Measurements from ENCODE around the gene C2CD2. TPM values are rescaled to one million over a fixed set of nuclear protein-coding genes. Genes with fewer than 3 reads are reported as not detected.
"Not testable (repeated sequence)": the region's sequence is repeated elsewhere in the genome, so short reads cannot be mapped to it uniquely, and the experiment has no call there.

C2CD2 gene
- total RNA-seq, 1 experiment from 2014 or later = 9.3 TPM

- DNase-seq (ENCODE audit: extremely low read depth, low read depth) = not testable (repeated sequence)
These were observed 5.9 kb upstream of the C2CD2 start for GRCh38 chr21:41959697-41960096.

DNA sequence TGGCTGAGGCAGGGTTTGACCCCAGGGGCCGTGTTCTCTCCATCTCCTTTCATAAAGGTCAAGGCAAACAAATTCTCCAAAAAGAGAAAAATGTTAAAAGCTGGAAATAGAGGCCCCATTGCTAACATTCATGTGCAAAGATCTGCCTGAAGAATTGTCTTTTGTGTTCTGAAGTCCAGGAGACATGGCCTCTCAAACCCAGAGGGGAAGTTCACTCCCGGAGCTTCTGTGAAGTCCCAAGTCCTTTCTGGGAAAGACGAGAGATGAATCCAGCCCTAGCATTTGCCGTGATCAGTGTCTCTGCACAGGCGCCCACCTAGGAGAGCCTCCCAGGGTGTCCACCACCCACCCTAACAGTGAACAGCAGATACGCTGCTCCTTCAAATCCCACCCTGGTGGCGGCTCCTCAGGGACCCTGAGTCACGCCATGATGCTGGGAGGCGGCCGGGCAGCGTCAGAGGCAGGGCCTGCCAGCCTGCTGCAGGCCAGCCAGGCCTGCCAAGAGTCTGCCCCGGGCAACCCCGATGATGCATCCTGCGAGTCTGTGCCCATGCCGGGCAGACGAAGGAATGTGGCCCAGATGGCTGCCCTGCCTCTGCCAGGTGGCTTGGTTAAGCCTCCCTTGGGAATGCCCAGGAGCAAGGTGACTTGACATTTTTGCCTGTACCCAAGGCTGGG is 5.2 kb upstream of the C2CD2 start:
- no peak for DNase-seq (ENCODE audit: extremely low read depth, low read depth)

DNA sequence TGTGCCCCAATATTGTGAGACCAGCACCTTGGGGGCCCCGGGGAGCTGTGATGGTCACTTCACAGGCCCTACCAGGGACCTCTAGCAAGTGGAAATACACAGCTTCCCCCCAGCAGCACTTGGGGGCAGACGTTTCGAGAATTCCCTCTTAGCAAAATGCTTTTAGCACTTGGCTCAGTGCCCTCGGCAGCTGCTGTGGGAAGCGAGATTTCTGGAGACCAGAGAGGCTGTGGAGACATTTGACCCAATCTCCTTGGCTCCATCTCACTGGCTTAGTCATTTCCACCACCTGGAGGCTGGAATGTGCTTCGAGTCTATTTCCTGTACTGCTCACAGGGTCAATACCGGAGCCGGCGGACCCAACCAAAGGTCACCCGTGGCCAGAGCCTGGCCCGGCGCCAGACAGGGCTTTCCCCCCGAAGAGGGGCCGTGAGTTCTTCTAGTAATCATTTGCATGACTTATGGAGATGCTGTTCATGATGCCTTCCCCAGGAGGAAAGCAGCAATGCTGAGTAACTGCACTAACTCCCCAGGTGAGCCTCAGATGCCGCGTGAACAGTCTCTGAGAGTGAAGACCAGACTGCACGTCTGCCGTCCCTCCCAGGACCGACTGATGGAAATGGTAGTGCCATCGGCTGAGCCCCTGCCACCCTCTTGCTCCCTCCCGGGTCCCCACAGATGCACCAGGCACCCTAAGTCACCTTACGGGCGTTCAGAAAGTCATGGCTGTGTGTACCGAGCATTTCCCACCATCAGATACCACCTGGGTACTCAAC is 4.4 kb upstream of the C2CD2 start:
- DNase-seq (ENCODE audit: extremely low read depth, low read depth) = no peak

- DNase-seq (ENCODE audit: extremely low read depth, low read depth) = peak; percentile 17
These were observed 3.3 kb upstream of the C2CD2 start for GRCh38 chr21:41956926-41957729.

GRCh38 chr21:41955516-41955915 is 1.7 kb upstream of the C2CD2 start:
- DNase-seq (ENCODE audit: extremely low read depth, low read depth) = no peak

- no peak for DNase-seq (ENCODE audit: extremely low read depth, low read depth)
These were observed 1.1 kb upstream of the C2CD2 start for GRCh38 chr21:41954654-41955499.

- DNase-seq (ENCODE audit: extremely low read depth, low read depth) = no peak
These were observed 478 bp downstream of the C2CD2 start for GRCh38 chr21:41953249-41953830.

DNA sequence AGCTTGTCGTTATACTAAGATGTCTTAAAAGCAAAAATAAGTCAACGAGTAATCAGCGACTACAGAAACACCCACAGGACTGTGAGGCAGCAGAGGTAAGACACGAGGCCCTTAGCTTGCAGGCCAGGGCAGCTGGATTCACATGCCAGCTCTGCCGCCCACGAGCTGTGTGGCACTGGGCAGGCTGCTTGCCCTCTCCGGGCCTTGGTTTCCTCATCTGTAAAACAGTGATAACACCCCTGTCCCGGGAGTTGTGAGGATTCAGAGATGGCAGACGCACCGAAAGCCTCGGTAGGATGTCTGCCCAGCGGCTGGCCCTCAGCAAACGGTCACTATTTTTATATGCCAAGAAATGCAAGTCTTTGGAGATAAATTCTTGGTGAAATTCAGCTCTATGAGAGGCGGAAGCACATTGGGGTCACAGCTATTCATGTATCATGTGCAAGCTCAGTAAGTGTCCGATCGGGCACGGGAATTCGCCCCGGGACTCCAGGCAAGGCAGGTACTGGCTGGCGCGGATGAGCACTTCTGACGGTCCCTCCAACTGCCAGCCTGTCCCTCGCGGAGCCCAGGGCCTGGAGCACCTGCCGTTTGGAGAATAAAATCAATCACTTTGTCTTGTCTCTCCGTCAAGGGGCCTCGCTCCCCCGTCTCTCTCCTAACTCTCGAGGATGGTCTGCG is 1.1 kb downstream of the C2CD2 start:
- no peak for DNase-seq (ENCODE audit: extremely low read depth, low read depth)

DNA sequence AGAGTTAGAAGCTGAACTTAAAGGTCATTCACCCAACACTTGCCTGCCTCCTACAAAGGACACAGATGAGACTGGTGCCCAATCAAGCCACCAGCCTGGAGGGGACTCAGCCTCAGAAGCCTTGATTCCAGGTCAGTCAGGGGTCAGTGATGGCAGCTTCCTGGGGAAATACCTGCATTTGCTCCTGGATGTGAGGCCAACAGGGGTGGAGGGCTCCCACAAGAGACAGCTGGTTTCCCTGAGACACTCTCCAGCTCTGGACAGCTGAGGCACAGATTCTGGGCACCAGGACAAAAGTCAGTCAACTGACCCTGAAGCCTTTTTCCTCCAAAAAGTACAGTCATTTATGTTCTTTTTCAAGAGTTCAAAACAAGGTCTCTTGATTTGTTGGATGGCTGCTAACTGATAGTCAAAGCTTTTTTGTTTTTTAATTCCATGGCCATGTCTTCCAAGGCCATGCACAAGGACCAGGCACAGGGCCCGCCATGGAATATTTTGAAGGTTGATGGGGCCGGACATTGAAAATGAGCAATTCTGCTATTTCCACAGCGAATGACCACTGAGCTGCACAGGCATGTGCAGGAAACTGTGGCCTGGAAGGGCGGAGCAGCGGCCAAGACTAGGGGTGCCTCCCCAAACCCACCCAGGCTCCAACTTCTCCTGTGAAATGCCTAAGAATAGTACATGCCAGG is 1.8 kb downstream of the C2CD2 start:
- no peak for DNase-seq (ENCODE audit: extremely low read depth, low read depth)

GRCh38 chr21:41950941-41951351 is 2.9 kb downstream of the C2CD2 start:
- DNase-seq (ENCODE audit: extremely low read depth, low read depth) = no peak

GRCh38 chr21:41949631-41950030 is 4.2 kb downstream of the C2CD2 start:
- not testable (repeated sequence) for DNase-seq (ENCODE audit: extremely low read depth, low read depth)

DNA sequence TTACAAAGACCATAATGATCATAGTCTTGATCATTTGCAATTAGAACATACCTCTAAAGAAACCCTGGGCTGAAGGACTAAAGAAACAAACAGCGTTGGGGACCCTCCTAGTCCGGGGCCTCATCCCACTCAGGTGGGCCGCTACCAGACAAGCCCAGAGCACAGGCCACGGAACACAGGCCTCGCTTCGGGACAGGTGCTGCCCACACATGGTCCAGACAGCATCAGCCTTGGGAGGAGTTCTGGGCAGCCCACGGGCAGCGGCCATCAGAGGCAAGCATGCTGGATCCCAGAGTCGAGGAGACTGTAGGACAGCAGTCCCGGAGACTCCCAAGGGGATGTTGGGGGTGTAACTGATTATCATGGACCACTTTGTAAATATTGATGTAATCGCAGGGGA is 4.9 kb downstream of the C2CD2 start:
- no peak for DNase-seq (ENCODE audit: extremely low read depth, low read depth)

DNA sequence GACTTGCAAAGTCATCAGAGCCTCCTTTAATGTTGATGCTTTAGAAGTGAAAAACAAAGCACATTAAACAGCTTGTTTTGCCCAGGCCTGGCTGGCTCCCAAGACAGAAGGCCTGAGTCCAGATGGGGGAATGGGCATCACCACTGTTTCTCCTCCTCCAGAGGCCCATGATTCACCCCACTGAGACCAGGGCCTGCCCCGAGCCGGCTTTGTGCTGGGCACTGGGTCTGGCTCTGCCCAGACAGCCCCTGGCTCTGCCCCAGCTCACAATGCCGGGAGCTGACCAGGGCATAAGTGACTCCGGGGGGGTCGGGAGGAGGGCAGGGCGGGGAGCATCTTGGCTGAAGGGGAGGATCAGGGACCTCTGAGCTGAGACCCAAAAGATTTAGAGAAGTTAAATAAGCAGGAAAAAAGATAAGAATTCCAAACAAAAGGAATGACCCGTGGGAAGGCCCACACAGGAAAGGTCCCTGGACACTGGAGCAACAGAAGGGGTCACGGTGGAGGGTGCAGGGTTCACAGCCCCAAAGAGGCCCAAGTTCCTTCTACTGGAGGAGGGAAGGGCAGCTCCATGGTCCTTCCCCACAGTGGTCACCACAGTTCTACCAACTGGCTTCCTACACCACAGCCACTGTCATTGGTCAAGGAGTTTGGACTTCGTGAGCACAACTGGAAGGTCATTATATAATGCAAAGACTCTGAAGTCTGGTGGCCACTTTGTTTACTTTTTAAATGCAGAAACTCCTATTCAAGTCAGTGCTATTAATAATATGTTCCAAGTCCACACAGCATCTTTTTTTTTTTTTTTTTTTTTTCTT is 5.5 kb downstream of the C2CD2 start:
- no peak for DNase-seq (ENCODE audit: extremely low read depth, low read depth)

- no peak for DNase-seq (ENCODE audit: extremely low read depth, low read depth)
These were observed 7.8 kb downstream of the C2CD2 start for GRCh38 chr21:41945982-41946381.

GRCh38 chr21:41943851-41944250 is 10.0 kb downstream of the C2CD2 start:
- DNase-seq (ENCODE audit: extremely low read depth, low read depth) = no peak

GRCh38 chr21:41942457-41942856 is 11.4 kb downstream of the C2CD2 start:
- no peak for DNase-seq (ENCODE audit: extremely low read depth, low read depth)

DNA sequence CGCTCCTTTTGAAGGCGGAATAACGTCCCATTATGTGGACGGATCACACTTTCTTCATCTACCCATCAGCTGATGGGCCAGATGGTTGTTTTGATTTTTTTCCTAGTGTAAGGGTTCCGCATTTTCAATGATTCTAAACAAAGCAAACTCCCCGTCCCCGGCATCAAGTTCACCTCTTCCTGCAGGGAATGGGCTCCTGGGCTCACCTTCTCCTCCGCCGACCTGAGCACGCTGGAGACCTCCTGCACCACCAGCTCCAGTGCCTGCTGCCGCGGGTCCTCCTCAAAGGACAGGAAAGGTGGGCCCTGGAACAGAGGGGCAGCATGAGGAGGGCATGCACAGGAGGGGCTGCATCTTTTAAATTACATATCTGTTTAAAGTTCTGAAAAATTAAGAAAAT is 11.9 kb downstream of the C2CD2 start:
- DNase-seq (ENCODE audit: extremely low read depth, low read depth) = no peak

DNA sequence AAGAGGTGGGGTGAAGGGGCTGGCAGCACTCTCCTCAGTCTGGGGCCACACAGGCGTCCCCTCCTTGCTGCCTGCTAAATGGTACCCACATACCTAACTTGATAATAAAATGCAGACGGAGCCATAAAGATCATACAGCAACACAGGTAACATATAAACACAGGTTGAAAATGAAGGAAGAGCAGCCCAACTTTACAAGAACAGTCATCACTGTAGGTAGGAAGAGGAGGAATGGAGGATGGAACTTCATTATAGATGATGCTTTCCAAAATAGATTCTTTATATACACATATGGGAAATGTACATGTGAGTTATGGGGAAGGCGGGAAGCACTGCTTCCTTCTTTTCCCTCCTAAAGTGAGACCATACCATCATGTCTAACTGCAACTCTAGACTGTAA is 13.4 kb downstream of the C2CD2 start:
- no peak for DNase-seq (ENCODE audit: extremely low read depth, low read depth)

All from NCI-H460 (cell line).